Activated CD4-positive, alpha-beta memory T cell treated with anti-CD3 and anti-CD28 coated beads, Interleukin-2, amount 10 ng/mL, durations not matched to agents 7 days and 5 days (primary cell): ENCODE data around the gene TRIP10. TPM values are rescaled to one million over a fixed set of nuclear protein-coding genes. Genes with fewer than 3 reads are reported as not detected.

Experiments
- total RNA-seq, 2 experiments: library from RNA; stranded (reverse); gene quantifications; one replicate each; pipeline ENCODE4 v1.2.3, GENCODE V29; 2021

The TRIP10 gene
- total RNA-seq, 2 experiments from 2014 or later, result 17.6 to 19.5 TPM

Other genes starting within 250 kb of the TRIP10 start
- gene TUBB4A, start 237.4 kb upstream of the TRIP10 start, total RNA-seq, result 1 to 10 TPM; 2.5 to 3.0 TPM
- gene TNFSF9, start 208.7 kb upstream of the TRIP10 start, total RNA-seq, result 1 to 10 TPM; 5.7 to 5.8 TPM
- 10 to 100 TPM; 64.1 to 64.4 TPM for gene CD70, start 148.5 kb upstream of the TRIP10 start, total RNA-seq
- 10 to 100 TPM; 17.3 to 18.4 TPM for gene TNFSF14, start 69.5 kb upstream of the TRIP10 start, total RNA-seq
- gene C3, start 19.0 kb upstream of the TRIP10 start, total RNA-seq, result under 1 TPM; 0.28 to 0.60 TPM
- 100 to 1,000 TPM; 105 to 107 TPM for gene GPR108, start 2.1 kb upstream of the TRIP10 start, total RNA-seq
- 10 to 100 TPM; 26.4 to 28.1 TPM for gene SH2D3A, start 27.8 kb downstream of the TRIP10 start, total RNA-seq
- gene VAV1, start 33.0 kb downstream of the TRIP10 start, total RNA-seq, result 100 to 1,000 TPM; 105 to 107 TPM
- 1 to 10 TPM; 1.4 to 1.8 TPM for gene ADGRE1, start 147.9 kb downstream of the TRIP10 start, total RNA-seq